Activated T-cell treated with anti-CD3 and anti-CD28 coated beads, Interleukin-2, amount 50 U/mL, for 24 hours (primary cell): ENCODE data around the gene F10.
"Not testable (repeated sequence)": the region's sequence is repeated elsewhere in the genome, so short reads cannot be mapped to it uniquely, and the experiment has no call there.

ENCODE experiments used
- DNase-seq: peaks from one replicate; pipeline ENCODE4 v3.0.0-alpha.2; 2020
- H3K27ac Mint-ChIP-seq: 2 replicates; pipeline ENCODE4 v1.8.0; 2020; ENCODE audit warnings: mild to moderate bottlenecking, mixed read lengths
- H3K27me3 Mint-ChIP-seq: 2 replicates; pipeline ENCODE4 v1.8.0; 2020; ENCODE audit warnings: mixed read lengths
- H3K36me3 Mint-ChIP-seq: 2 replicates; pipeline ENCODE4 v1.8.0; 2020; ENCODE audit warnings: low read depth, mixed read lengths
- H3K4me1 Mint-ChIP-seq: 2 replicates; pipeline ENCODE4 v1.8.0; 2020; ENCODE audit warnings: low read depth, mixed read lengths
- H3K4me3 Mint-ChIP-seq: 2 replicates; pipeline ENCODE4 v1.8.0; 2020; ENCODE audit warnings: mild to moderate bottlenecking, moderate library complexity, mixed read lengths
- H3K9me3 Mint-ChIP-seq: 2 replicates; pipeline ENCODE4 v1.8.0; 2020; ENCODE audit warnings: mixed read lengths

F10 gene

DNA sequence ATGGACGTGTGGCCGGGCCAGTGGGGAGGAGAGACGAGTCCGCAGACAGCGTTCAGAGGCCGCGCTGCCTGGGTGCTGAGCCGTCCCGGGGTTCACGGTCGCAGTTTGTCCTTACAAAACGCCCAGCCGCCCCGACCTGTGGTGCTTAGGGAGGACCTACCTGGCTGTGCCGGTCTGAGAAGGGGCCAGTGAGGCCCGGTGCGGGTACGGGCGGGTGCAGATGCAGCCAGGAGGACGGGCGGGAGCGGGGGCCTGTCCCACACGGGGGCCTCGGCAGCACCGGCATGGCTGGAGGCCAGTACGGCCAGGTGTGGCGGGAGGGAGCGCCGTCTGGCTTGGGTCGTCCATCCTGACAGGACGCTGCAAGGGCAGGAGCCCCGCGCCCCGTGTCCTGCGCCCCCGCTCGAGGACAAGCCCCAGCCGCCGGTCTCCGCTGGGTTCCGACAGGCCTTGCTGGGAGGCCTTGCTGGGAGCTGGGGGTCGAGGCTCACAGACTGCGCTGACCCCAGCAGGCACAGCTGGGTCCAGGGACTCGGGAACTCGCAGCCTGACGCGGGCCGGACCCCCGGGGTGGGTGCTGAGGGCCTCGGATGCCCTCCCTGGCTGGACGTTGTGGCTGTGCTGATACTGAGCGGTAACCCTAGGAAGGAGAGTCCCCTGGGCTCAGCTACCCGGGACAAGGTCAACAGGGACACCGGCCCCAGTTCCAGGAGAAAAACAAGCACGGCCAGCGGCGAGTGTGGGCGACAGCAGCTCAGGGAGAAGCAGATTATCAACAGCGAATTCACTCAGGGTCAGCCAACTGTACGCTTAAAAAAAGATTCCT is 30.6 kb downstream of the F10 start:
- peak overlapping the region; percentile 66 for H3K4me3 Mint-ChIP-seq
- peaks cover 14% of the 10 kb centered on the region for H3K9me3 Mint-ChIP-seq
- peak; percentile 63 for DNase-seq

DNA sequence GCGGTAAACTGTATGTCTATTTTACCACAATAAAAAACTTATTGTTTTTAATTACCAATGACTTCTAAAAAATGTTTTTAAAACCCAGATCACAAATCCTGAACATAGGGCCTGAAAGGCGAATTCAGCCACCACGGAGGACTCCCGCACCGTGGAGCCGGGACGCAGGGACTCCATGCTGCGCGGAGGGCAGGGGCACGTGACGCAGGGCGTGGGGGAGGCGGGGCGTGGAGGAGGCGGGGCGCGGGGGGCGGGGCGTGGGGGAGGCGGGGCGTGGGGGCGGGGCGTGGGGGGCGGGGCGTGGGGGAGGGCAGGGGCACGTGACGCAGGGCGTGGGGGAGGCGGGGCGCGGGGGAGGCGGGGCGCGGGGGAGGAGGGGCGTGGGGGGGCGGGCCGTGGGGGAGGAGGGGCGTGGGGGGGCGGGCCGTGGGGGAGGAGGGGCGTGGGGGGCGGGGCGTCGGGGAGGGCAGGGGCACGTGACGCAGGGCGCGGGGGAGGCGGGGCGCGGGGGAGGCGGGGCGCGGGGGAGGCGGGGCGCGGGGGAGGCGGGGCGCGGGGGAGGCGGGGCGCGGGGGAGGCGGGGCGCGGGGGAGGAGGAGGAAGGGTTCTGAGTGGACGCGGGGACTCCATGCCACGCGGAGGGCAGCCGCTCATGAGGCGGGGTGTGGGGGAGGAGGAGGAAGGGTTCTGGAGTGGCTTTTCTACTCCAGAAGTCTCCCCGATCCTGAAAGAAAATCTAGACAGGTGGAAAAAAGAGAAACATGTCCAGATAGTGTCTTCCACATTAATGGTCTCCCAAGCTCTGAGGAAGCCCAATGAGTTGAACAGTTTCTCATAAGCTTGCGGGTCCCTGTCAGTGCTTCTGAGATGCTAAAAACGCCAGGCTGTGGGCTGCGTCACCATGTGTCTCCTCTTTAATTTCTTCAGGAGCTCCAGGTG is 31.5 kb downstream of the F10 start:
- H3K36me3 Mint-ChIP-seq, result no peaks in the 10 kb centered on the region
- peak overlapping the region; percentile 76 for H3K27ac Mint-ChIP-seq
- H3K27me3 Mint-ChIP-seq, result peaks cover 14% of the 10 kb centered on the region
- peak; percentile 76 for DNase-seq
- peak overlapping the region; percentile 66 for H3K4me3 Mint-ChIP-seq
- H3K9me3 Mint-ChIP-seq, result peaks cover 14% of the 10 kb centered on the region
- peaks cover 24% of the 10 kb centered on the region for H3K4me1 Mint-ChIP-seq

More for the DNA sequence above, 30.6 kb downstream of the F10 start:
- Mint-ChIP-seq H3K27me3 (peaks cover 14% of the 10 kb centered on the region), H3K36me3 (no peaks in the 10 kb centered on the region), H3K4me1 (peaks cover 24% of the 10 kb centered on the region), H3K27ac (peak overlapping the region; percentile 76)

DNA sequence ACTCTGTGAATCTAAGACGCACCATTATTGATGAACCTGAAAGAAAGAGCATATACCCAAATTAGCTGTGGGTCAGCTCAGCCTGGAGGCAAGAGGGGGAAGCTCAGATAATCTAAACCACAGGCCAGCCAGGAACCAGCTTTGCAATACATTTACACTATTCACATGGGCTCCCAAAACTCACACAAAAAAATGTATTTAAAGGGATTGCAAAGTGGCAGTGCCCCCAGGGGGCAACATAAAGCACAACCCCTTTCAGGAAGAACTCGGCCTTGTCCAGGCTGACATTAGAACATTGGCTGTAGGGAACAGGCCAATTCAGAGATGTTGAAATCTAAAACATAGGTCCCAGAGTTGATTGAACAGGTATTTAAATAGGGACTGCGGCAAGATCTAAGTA is 32.6 kb downstream of the F10 start:
- H3K4me1 Mint-ChIP-seq, result peaks cover 28% of the 10 kb centered on the region
- peak overlapping the region; percentile 66 for H3K27ac Mint-ChIP-seq
- no peak overlapping the region for H3K4me3 Mint-ChIP-seq
- H3K27me3 Mint-ChIP-seq, result peaks cover 14% of the 10 kb centered on the region
- DNase-seq, result peak; percentile 20
- H3K9me3 Mint-ChIP-seq, result peaks cover 14% of the 10 kb centered on the region
- H3K36me3 Mint-ChIP-seq, result no peaks in the 10 kb centered on the region

DNA sequence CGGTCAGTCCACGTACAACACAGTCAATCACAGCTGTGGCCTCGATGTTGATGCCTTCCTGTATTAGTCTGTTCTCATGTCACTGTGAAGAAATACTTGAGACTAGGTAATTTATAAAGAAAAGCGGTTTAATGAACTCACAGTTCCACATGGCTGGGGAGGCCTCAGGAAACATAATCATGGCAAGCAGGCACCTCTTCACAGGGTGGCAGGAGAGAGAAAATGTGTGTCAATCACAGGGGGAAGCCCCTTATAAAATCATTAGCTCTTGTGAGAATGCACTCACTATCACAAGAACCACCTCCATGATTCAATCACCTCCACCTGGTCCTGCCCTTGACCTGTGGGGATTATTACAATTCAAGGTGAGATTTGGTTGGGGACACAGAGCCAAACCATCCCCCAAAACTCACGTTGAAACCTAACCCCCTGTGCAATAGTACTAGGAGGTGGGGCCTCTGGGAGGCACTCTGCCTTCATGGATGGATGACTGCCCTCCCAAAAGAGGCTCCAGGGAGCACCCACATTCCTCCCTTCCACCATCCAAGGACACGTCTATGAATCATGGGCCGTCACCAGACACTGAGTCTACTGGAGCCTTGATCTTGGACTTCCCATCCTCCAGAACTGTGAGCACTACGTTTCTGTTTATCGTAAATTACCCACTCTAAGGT is 33.5 kb downstream of the F10 start:
- Mint-ChIP-seq H3K36me3 (no peaks in the 10 kb centered on the region), H3K9me3 (peaks cover 14% of the 10 kb centered on the region), H3K27me3 (peaks cover 13% of the 10 kb centered on the region), H3K4me3 (no peak overlapping the region), H3K4me1 (peaks cover 32% of the 10 kb centered on the region), H3K27ac (no peak overlapping the region)
- peak; percentile 16 for DNase-seq

DNA sequence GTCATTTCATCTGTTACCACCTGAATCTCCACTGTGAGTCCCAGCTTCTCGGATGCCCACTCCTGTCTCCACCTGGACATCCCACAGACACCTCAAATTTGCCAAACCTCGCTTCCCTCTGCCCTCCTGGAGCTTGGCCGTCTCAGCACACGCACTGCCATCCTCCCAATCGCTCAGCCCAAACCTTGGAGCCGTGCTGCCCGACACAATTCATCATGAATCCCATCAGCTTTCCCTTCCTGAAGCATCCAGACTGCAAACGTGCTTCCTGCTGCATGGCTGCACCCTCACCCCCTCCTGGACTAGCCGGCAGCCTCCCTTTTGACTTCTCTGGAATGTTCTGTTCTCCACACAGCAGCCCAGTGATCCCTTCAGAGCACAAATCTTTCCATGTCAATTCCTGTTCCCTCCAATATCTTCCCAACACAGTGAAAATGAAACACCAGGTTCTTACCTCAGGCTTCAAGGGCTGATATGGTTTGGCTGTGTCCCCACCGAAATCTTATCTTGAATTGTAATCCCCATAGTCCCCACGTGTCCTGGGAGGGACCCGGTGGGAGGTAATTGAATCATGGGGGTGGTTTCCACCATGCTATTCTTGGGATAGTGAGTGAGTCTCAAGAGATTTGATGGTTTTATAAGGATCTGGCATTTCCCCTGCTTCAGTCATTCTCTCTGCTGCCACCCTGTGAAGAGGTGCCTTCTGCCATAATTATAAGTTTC is 34.8 kb downstream of the F10 start:
- DNase-seq, result peak; percentile 9
- H3K4me3 Mint-ChIP-seq, result no peak overlapping the region
- no peak overlapping the region for H3K27ac Mint-ChIP-seq
- peaks cover 6% of the 10 kb centered on the region for H3K27me3 Mint-ChIP-seq
- H3K4me1 Mint-ChIP-seq, result peaks cover 28% of the 10 kb centered on the region
- H3K36me3 Mint-ChIP-seq, result no peaks in the 10 kb centered on the region
- H3K9me3 Mint-ChIP-seq, result peaks cover 14% of the 10 kb centered on the region

DNA sequence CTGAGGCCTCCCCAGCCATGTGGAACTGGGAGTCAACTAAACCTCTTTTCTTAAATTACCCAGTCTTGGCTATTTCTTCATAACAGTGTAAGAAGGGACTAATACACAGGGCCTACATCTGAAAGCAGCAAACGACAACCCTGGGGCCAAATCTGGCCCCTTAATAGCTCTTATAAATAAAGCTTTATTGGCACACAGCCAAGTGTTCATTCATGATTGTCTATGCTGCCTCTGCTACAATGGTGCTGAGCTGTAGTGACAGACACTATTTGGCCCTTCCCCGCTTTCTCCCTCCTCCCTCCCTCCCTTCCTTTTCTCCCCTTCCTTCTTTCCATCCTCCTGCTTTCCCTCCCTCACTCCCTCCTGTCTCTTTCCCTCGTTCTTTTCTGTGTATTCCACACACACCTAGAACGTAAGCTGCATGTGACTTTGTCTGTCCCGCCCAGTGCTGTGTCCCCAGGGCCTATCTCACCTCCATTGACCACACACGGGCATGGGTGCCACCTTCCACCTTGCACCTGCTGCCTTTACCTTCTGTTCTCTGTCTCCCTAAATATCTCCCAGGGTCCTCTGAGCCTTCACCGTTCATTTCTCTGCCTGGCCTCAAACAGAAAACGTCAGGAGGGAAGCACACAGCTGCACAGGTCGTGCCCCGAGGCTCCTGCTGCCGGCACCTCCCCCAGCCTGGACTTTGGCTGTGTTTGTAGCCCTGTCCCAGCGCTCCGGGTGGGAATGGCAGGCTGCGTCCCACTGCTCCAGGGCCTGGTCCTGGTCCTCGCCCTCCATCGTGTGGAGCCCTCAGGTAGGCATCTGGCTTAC is 35.5 kb downstream of the F10 start, which contains the start of gene PROZ:
TSS of gene PROZ (plus strand) at position 720 of the 819 bp plus-strand sequence. CDS start at position 733, 13 bp downstream.
- Mint-ChIP-seq H3K27ac (no peak within 1 kb of the TSS), H3K36me3 (no peaks in the 10 kb centered on the region), H3K27me3 (peaks cover under 1% of the 10 kb centered on the region), H3K4me1 (peaks cover 24% of the 10 kb centered on the region), H3K9me3 (peaks cover 14% of the 10 kb centered on the region), H3K4me3 (no peak within 1 kb of the TSS)
- peak; percentile 19 for DNase-seq

DNA sequence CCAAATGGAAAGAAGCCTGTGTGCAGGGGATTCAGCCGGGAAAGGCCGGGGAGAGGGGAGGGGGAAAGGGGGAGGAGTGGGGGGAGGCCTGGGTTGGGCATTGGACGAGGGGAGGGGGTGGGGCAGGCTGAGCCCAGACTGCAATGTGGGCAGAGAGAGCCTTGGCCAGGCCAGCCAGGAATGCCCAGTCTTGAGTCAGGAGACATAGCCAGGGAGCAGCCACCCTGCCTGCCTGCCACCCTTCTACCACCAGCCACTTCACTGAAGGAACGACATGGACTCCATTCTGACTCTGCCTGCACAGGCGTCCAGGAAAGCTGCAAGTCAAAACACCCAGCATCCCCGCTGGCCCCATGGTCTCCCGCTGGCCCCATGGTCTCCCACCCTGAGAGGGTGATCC is 36.3 kb downstream of the F10 start:
- DNase-seq, result no peak
- peaks cover 14% of the 10 kb centered on the region for H3K9me3 Mint-ChIP-seq
- no peak overlapping the region for H3K4me3 Mint-ChIP-seq
- peaks cover 24% of the 10 kb centered on the region for H3K4me1 Mint-ChIP-seq
- no peak overlapping the region for H3K27ac Mint-ChIP-seq
- peaks cover 6% of the 10 kb centered on the region for H3K27me3 Mint-ChIP-seq
- H3K36me3 Mint-ChIP-seq, result no peaks in the 10 kb centered on the region

DNA sequence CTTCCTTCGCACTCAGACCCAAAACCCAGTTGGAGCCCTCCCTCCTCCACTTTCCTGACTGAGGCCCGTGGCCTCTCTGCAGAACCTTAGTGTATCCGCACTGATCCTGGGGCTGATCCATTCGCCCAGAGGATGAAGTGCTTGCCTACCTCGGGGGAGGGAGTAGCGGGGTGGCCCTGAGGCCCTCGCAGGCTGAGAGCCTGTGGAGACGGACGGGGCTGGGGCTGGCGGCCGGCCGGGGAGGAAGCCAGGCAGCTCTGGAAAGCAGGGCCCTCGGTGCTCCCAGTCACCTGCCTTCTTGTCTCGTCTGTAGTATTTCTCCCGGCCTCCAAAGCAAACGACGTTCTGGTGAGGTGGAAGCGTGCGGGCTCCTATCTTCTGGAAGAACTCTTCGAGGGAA is 37.1 kb downstream of the F10 start:
- H3K36me3 Mint-ChIP-seq, result no peaks in the 10 kb centered on the region
- H3K4me3 Mint-ChIP-seq, result no peak overlapping the region
- no peak for DNase-seq
- peaks cover 14% of the 10 kb centered on the region for H3K9me3 Mint-ChIP-seq
- peaks cover 6% of the 10 kb centered on the region for H3K27me3 Mint-ChIP-seq
- H3K4me1 Mint-ChIP-seq, result peaks cover 22% of the 10 kb centered on the region
- H3K27ac Mint-ChIP-seq, result no peak overlapping the region

DNA sequence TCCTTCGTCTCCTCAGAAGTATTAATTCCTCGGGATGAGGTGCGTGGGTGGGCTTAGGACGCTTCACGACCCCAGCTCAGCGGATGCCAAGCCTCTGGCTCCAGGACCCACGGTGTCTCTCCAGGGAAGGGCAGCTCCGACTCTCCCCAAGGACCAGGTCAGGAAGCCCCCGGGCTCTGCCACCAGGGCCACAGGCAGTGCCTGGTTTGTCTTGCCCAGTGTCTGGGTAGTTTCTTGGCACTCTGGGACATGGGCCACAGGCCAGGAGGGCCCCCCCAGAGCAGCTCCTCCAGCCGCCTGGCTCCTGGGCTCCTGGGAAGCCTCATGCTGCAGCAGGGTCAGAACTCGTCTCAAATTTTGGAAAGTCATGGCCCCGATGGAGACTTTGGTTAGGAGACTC is 38.4 kb downstream of the F10 start:
- Mint-ChIP-seq H3K9me3 (peaks cover 3% of the 10 kb centered on the region), H3K27me3 (peaks cover 6% of the 10 kb centered on the region), H3K4me1 (peaks cover 27% of the 10 kb centered on the region), H3K36me3 (no peaks in the 10 kb centered on the region), H3K27ac (peak overlapping the region; percentile 40), H3K4me3 (peak overlapping the region; percentile 28)
- DNase-seq, result no peak

DNA sequence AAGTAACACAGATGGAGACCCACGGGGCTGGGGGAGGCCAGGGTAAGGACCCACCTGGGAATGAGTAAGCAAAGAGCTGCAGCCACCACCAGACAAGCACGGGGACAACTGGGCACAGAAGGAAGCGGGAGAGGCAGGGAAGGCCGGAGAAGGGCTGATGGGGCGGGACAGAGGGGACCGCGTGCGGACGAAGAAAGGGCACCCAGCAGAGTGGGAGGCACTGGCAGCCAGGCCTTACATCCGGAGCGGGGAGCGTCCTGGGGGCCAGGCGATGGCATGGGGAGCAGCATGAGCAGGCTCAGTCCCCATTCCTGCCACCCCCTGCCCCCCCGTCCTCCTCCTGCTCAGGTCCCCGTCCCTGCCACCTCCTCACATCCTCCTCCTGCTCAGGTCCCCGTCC is 38.8 kb downstream of the F10 start:
- no peak for DNase-seq
- Mint-ChIP-seq H3K27ac (peak overlapping the region; percentile 40), H3K4me1 (peaks cover 31% of the 10 kb centered on the region)

DNA sequence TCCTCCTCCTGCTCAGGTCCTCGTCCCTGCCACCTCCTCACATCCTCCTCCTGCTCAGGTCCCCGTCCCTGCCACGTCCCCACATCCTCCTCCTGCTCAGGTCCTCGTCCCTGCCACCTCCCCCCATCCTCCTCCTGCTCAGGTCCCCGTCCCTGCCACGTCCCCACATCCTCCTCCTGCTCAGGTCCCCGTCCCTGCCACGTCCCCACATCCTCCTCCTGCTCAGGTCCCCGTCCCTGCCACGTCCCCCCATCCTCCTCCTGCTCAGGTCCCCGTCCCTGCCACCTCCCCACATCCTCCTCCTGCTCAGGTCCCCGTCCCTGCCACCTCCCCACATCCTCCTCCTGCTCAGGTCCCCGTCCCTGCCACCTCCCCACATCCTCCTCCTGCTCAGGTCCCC is 39.4 kb downstream of the F10 start:
- H3K36me3 Mint-ChIP-seq, H3K9me3 Mint-ChIP-seq, H3K4me3 Mint-ChIP-seq, H3K27me3 Mint-ChIP-seq, DNase-seq, H3K27ac Mint-ChIP-seq: not testable (repeated sequence)
- H3K4me1 Mint-ChIP-seq, result peaks cover 35% of the 10 kb centered on the region

More for the DNA sequence above, 38.8 kb downstream of the F10 start:
- peaks cover 6% of the 10 kb centered on the region for H3K27me3 Mint-ChIP-seq
- no peaks in the 10 kb centered on the region for H3K36me3 Mint-ChIP-seq
- peaks cover under 1% of the 10 kb centered on the region for H3K9me3 Mint-ChIP-seq
- peak overlapping the region; percentile 28 for H3K4me3 Mint-ChIP-seq

DNA sequence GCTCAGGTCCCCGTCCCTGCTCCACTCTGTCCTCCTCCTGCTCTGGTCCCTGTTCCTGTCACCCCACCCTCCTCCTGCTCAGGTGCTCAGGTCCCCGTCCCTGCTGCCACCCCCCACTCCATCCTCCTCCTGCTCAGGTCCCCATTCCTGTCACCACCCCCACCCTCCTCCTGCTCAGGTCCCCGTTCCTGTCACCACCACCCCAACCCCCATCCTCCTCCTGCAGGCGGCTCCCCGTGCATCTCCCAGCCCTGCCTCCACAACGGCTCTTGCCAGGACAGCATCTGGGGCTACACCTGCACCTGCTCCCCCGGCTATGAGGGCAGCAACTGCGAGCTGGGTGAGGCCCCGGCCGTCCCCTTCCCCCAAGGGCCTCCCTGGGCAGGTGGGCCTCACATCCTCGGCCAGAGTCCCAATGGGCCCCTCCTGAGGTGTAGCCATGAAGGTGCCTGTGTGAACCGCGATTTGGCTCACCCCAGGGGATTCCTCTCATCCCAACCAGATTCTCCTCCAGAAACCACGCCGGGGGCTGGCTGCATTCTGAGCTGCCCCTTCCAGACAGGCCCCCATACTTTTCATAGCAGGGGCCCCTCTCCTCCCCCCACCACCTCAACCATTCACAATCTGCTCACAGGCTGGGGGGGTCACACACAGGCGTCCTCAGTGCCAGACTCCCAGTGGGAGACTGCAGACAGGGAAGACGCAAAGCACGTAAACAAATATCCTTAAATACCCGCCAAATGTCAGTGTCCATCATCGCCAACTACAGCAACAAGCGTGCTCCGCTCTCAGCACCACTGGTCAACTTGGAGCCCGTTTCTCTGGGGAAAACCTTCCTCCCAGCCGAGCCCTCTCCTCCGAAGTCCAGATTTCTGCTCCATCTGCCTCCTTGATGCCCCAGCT is 40.4 kb downstream of the F10 start:
- H3K27ac Mint-ChIP-seq, result no peak overlapping the region
- H3K4me1 Mint-ChIP-seq, result peaks cover 37% of the 10 kb centered on the region
- peaks cover 6% of the 10 kb centered on the region for H3K27me3 Mint-ChIP-seq
- DNase-seq, result no peak
- H3K9me3 Mint-ChIP-seq, result no peaks in the 10 kb centered on the region
- H3K4me3 Mint-ChIP-seq, result no peak overlapping the region
- peaks cover 9% of the 10 kb centered on the region for H3K36me3 Mint-ChIP-seq
